Measurements from ENCODE around the gene KLHL1. TPM values are rescaled to one million over a fixed set of nuclear protein-coding genes. Genes with fewer than 3 reads are reported as not detected.

KLHL1 gene
- total RNA-seq, 4 donors from 2014 or later, result not detected

DNA sequence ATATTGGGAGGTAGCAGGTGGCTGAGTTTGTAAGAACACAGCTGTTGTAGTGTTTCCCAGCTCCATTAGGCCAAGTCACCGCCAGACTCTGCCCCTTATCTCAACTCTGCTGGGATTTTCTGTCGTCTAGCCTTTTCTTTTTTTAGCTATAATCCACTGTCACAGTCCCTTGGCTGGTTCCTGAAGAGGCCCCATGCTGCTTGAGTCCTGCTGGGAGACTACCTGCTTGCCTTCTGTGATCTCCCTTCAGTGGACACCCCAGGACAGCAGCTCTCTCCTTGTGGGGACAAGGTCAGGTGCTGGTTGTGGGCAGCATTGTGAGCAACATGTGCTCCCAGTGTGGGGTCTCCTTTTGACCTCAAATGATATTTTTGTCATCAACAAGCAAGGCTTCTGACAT is 195.6 kb downstream of the KLHL1 start:
- no peak for TF ChIP-seq POLR2A (IDR thresholded peaks at IDR 0.05)
- no peak for DNase-seq (ENCODE audit: low spot score in 2 of 2)
- no peak overlapping the region for H3K4me3 ChIP-seq (ENCODE audit: low read depth, poor library complexity, severe bottlenecking)
- intact Hi-C loops (cut with DNase I; ENCODE audit: low total_unique reads), result no loop called here
- 66 to 81% methylated on average over 2 of the region's 2 CpGs for WGBS, 2 donors

DNA sequence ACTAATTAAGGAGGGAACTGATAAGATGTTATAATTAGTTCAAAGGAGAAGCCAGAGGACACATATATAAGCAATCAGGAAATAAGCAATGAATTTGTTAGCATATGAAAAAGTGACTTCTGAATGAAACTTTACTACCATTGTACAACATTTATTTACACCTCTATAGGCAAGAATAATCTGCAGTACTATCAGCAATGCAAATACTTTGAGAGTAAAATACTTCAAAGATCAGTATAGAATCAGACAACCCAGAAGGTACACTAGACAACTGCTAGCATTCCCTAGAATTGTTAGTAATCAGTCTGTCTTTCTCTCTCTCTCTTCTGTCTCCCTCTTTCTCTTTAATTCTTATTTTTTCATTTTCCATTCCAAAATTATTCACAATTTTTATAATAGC is 197.5 kb downstream of the KLHL1 start:
- DNase-seq (ENCODE audit: low spot score in 2 of 2), result no peak
- TF ChIP-seq, protein P1, sequence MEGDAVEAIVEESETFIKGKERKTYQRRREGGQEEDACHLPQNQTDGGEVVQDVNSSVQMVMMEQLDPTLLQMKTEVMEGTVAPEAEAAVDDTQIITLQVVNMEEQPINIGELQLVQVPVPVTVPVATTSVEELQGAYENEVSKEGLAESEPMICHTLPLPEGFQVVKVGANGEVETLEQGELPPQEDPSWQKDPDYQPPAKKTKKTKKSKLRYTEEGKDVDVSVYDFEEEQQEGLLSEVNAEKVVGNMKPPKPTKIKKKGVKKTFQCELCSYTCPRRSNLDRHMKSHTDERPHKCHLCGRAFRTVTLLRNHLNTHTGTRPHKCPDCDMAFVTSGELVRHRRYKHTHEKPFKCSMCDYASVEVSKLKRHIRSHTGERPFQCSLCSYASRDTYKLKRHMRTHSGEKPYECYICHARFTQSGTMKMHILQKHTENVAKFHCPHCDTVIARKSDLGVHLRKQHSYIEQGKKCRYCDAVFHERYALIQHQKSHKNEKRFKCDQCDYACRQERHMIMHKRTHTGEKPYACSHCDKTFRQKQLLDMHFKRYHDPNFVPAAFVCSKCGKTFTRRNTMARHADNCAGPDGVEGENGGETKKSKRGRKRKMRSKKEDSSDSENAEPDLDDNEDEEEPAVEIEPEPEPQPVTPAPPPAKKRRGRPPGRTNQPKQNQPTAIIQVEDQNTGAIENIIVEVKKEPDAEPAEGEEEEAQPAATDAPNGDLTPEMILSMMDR (IDR thresholded peaks at IDR 0.05), result no peak
- TF ChIP-seq POLR2A (IDR thresholded peaks at IDR 0.05), result no peak
- intact Hi-C loops (cut with DNase I; ENCODE audit: low total_unique reads), result no loop called here
- no peak overlapping the region for H3K4me3 ChIP-seq (ENCODE audit: low read depth, poor library complexity, severe bottlenecking)

DNA sequence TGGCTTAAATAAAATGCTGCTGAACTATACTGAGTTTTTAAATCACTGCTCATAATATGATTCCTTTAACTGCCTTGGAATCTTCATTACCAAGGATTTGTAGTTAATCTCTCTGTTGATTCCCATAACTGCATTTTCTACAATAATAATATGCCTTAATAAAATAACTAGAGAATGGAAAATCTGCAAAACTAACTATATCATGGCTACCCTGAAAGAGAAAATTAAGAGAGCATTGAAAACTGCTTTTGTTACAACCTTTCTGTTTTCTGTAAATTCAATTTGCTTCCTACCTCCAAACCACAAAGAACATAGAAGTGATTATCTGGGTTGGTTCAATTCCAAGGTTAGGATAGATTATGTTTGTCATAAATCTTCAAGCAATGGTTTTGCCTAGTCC is 203.5 kb downstream of the KLHL1 start:
- TF ChIP-seq POLR2A (IDR thresholded peaks at IDR 0.05), result no peak
- no peak overlapping the region for H3K4me3 ChIP-seq (ENCODE audit: low read depth, poor library complexity, severe bottlenecking)
- intact Hi-C loops (cut with DNase I; ENCODE audit: low total_unique reads), result no loop called here
- DNase-seq (ENCODE audit: low spot score in 2 of 2), result no peak

DNA sequence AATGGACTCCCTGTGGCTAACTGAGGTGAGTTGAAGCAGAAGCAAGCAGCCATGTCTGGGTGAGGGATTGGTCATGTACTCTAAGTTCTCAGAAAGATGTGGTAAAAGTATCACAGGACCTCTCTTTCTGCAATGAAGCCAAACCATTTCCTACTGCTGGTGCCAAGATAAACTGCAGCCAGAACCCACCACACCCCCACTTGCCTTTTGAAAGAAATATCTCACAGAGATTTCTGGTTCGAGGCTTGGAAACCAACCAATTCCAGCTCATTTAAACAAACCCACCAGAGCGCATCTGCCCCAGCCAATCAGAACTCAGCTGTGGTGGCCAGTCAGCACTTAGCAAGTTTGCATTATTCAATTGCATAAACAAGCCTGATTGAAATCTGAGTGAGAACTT is 205.2 kb downstream of the KLHL1 start:
- intact Hi-C loops (cut with DNase I; ENCODE audit: low total_unique reads), result no loop called here
- H3K4me3 ChIP-seq (ENCODE audit: low read depth, poor library complexity, severe bottlenecking), result no peak overlapping the region
- WGBS, 2 donors, result 76 to 82% methylated on average over 2 of the region's 2 CpGs
- no peak for DNase-seq (ENCODE audit: low spot score in 2 of 2)
- no peak for TF ChIP-seq POLR2A (IDR thresholded peaks at IDR 0.05)
- TF ChIP-seq, protein P1 (IDR thresholded peaks at IDR 0.05), result no peak

DNA sequence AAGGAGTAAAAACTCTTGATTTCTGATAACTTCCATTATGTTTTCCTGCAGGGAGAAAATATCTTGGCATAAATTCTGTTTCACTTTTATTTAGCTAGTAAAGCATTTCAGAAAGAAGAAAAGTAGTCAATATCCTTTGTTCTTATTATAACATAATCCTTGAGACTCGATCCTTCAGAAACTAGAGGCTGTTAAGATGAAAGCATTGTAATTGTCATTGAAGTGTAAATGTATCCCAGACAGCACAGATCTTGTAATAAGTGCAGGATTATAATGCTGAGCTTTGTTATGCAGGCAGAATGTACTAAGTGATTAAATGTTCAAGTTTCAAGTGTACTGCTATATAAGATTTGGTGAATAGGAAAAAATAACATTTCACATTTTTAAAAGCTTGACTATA is 225.8 kb downstream of the KLHL1 start:
- no peak overlapping the region for H3K4me3 ChIP-seq (ENCODE audit: low read depth, poor library complexity, severe bottlenecking)
- intact Hi-C loops (cut with DNase I; ENCODE audit: low total_unique reads), result no loop called here
- TF ChIP-seq, protein P1 (IDR thresholded peaks at IDR 0.05), result no peak
- TF ChIP-seq POLR2A (IDR thresholded peaks at IDR 0.05), result no peak
- WGBS, 2 donors, result 40 to 63% methylated on average over 1 of the region's 1 CpG
- DNase-seq (ENCODE audit: low spot score in 2 of 2), result no peak

DNA sequence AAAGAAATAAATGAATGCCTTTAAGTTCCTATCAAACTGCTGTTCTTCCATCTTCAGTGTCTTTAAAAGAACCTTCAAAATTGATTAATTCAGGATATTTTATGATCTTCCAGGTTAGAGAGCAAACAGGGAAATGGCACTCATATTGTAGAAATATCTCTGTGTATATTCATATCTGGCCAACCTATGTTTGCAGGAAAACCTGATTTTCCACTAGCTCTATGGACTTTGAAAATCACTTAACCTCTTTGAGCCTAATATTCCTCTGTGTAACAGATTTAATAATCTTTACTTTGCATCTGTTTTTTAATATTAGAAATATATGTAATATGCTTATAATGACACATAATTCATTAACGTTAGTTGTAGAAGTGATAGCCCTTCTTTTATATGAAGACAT is 228.3 kb downstream of the KLHL1 start:
- 90 to 92% methylated on average over 1 of the region's 1 CpG for WGBS, 2 donors
- intact Hi-C loops (cut with DNase I; ENCODE audit: low total_unique reads), result no loop called here
- no peak for DNase-seq (ENCODE audit: low spot score in 2 of 2)
- TF ChIP-seq POLR2A (IDR thresholded peaks at IDR 0.05), result no peak
- TF ChIP-seq, protein P1 (IDR thresholded peaks at IDR 0.05), result no peak
- no peak overlapping the region for H3K4me3 ChIP-seq (ENCODE audit: low read depth, poor library complexity, severe bottlenecking)

DNA sequence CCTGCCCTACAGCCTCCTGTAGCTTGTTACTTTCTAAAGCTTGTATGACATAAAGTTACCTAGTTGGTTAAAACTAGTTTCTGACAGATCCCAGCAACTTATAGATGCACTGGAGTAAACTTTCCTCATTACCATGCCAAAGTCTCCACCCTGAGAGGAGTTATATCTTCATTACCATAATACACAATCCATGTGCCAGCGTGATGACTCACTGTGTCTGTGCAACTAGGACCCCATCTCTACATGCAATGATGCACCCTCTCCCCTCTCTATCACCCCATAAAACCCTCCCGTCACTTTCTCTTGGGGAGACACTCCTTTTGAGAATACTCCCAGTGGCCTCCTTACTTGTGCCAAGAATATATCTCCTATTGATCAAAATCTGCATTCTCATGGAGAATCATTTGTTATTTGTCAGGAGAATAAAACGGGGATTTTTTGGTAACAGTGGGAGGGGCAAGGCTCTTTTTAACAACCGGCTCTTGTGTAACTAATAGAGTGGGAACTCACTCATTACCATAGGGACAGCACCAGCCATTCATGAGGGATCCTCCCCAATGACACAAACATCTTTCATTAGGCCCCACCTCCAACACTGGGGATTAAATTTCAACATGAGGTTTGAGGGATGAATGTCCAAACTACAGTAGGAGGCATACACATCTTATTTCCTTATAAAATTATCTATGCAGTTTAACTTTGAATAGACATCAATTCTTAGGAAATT is 235.8 kb downstream of the KLHL1 start:
- WGBS, 2 donors, result 77 to 79% methylated on average over 4 of the region's 4 CpGs
- no peak overlapping the region for H3K4me3 ChIP-seq (ENCODE audit: low read depth, poor library complexity, severe bottlenecking)
- TF ChIP-seq POLR2A (IDR thresholded peaks at IDR 0.05), result no peak
- TF ChIP-seq, protein P1 (IDR thresholded peaks at IDR 0.05), result no peak
- no peak for DNase-seq (ENCODE audit: low spot score in 2 of 2)
- intact Hi-C loops (cut with DNase I; ENCODE audit: low total_unique reads), result no loop called here

Data from lower leg skin (tissue), 4 donors.